GM18861 (cell line): ENCODE results near the gene VSIG1.
A peak's percentile ranks its signal among the peaks of the same experiment; 100 is the strongest.

Experiments used
- ATAC-seq: cut with Tn5 transposase; IDR thresholded peaks from one replicate; pipeline ENCODE4 v1.9.1; 2021; ENCODE audit not compliant: unreplicated experiment

Gene VSIG1

DNA sequence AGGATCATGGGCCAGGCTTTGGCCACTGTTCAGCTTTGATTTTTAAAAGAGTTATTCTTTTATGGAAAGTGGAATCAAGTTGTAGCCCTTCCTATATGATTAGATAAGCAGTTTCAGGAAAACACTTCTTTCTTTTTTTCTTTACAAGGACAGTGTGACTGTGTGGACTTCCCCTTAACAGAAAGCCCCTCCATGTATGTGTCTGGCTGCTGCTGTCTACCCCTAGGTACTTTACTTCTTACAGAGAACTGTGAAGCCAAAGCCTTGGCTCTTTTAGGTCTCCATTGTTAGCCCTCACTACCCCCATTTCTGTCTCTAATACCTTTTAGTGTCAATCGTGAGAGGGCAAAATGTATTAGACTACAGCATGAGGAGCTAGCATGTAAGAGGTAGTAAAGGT, 19.1 kb downstream of the VSIG1 start:
- no peak for ATAC-seq

DNA sequence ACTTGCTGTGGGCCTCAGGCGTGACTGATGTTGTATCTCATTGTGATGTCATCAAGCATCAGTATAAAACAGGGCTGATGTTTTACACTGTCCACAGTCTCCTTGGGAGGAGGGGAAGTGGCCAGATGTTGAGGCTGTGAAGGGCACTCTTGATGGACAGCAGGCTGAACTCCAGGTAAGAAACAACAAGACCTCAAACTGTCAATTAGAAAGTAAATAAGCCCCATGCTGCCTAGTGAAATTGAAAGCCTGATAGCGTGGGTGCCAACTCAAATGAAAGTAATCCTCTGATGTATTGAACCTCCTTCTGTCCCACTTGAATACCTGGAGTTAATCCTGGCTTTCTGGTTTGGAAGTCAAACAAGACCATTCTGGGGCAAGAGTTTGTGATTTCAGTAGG, 19.7 kb downstream of the VSIG1 start:
- no peak for ATAC-seq

DNA sequence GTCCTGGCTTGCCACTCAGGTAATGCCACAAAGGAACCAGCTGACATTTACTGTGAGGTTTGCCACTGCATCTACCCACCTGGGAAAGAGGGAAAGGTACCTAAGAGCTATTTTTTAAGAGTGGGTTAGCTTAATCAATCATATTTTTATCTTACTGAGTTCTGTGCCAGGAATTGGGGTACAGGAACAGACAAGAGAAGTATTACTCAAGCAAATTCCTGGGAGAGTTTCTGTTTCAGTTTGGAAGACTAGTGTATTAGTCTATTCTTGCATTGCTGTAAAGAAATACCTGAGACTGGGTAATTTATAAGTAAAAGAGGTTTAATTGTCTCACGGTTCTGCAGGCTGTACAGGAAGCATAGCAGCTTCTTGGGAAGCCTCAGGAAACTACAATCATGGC, 23.3 kb downstream of the VSIG1 start:
- ATAC-seq = no peak

DNA sequence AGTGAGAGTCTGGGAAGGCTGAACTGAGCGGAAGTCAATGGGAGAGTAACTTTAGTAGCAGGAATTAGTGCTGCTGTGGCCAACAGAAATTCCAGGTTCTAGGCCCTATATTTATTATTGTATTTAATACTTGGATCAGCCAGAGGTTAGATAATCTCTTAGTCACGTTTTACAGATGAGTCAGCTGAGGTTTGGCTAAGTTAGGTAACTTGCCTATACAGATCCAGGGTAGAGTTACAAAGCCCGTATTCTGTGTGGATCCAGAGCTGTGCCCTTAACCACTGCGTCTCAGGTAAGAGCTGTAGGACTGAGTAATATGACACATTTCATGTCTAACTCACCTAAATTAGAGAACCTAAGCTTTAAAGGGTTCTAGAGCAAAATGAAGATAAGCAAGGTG, 26.0 kb downstream of the VSIG1 start:
- no peak for ATAC-seq

DNA sequence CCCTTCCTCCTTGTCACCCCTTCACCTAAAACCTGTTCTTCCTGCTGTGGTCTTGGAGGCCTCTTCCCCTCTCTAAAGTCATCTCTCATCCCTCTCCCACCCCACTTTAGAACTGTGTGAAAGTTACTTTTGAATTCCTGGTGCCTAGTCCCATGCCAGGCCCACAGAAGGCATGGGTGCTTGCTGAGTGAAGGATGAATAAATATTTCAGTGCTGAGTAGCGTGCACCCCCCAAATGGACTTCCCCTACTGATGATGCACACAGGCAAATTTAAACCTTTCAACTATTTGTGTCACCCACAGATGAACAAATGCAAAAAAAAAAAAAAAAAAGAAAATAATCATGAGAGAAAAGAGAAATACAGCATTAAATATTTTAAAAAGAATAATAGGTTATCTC, 26.7 kb downstream of the VSIG1 start:
- ATAC-seq = no peak

DNA sequence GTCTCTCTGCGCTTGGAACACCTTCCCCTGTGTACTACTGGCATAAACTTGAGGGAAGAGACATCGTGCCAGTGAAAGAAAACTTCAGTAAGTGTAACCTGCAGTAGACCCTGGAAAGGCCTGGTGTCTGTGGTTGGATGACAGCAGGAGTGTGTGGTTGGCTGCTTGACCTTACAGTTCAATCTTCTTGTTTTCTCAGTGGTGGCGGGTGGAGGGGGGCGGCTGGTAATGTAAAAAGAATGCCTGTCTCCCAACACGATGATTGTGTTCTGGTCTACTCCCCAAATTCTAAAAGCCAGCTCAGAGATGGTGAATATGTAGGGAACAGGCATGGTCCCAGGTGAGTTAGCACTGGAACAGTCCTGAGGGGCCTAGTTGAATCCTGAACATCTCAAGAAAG, 27.9 kb downstream of the VSIG1 start:
- no peak for ATAC-seq

DNA sequence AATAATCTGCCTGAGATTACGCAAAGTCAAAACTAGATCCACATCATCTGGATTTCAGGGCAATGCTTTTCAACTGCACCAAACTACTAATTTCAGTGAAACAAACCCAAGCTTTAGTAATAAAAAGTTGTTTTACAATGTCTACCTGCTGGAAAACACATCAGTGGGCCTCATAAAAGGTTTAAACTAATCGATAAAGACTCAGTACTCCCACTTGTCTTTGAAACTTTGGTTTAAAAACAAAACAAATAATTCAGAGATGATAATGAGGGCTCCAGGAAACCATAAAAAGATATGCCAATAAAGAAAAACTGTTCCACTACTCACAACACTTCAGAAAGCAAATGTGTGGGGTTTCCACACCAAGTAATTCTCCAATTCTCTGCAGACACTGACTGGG, 36.2 kb downstream of the VSIG1 start:
- no peak for ATAC-seq

DNA sequence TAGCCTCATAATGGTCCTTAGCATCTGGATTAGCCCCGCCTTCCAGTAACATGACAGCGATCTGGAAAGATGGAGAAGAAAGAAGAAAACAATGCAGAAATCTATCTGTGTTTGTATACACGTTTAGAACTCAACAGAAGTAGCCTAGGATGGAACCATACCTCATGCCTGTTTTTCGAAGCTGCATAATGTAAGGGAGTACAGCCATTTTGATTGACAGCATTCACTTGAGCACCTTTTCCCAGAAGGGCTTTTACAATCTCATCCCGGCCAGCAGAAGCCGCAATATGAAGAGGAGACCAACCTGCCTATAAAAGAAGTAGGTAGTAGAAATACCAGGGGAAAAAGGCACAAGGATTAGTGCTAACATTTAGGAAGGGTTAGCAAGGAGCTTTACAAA, 42.9 kb downstream of the VSIG1 start:
- no peak for ATAC-seq

DNA sequence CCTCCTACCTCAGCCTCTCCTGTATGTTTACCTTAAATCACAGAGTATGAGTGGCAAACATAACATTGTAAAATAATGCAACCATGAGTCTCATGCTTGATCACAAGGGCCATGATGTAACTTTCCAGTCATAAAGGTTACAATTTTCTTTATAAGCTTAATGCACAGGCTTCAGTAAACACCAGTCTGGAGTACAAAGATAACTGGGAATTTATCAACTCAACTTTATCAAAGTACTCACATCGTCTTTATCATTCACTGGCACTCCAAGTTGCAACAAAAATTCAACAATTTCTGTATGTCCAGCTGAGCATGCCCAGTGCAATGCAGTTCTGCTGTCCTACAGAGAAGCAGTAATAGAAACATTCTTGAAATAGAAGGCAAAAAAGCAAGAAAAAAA, 43.6 kb downstream of the VSIG1 start:
- no peak for ATAC-seq

DNA sequence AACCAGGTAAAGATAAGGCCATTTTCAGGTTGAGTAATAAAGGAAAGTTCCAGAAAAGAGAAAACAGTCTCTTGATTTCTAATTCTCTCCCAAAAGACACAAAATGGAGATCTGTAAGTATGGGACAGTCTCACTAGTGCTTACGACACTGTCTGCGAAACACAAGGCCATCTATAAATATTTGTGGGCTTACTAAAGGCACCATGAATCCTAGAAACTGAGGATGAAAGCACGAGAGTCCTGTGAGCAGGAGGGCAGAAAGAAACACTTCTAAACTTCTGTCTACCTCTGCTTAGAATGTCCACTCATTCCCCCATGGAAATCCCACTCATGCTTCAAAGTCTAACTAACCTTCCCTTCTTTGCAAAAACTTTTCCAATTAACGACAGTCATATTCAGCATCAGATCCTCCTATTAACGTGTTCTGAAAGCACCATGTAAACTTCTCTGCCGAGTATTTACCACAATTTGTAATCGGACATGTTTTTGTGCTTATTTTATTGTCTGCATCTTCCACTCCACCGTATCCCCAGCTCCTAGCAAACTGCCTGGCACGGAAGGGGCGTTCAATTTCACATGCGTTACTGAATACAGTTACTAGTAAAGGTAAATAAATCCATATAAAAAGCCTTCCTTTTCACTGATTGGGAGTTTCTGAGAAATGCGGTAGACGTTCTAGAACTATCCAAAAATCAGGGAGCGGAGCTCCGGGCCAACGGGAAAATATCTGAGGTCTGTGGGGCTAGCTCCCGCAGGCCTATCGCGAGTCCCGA, 45.8 kb downstream of the VSIG1 start:
- no peak for ATAC-seq

DNA sequence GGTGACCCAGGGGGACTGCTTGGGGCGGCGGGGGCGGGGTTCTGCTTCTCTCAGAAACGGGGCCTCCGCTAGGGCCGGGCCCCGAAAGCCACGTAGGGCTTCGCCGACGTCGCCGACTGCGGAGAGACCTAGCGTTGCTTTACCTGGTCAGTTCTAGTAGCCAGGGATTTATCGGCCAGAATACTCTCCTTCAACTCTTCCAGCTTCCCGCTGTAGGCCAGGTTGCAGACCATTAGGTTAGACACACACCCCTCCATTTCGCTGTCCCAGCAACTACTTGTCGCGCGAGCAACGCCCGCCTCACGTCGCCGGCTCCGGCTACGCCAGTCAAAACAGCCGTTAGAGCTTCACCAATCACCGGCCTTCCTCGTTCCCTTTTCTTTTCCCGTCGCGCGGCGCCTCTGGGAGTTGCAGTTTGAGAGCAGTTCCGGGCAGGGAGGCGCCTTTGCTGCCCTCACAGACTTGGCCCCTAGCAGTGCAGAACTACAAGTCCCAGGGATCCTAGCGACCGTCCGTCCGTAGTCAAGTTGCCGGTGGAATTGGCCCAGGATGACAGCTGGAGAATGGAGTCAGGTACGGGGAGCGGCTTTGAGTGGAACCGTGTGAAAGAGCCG, 46.5 kb downstream of the VSIG1 start, which contains the start of the genes ATG4A and PSMD10:
Gene ATG4A (plus strand): TSS at position 515 of the 614 bp plus-strand sequence. CDS start 49 bp downstream, at position 564.
Gene PSMD10 (minus strand): TSS at position 279 of the 614 bp plus-strand sequence. CDS start 22 bp downstream, at position 257.
- ATAC-seq = peak; percentile 95

DNA sequence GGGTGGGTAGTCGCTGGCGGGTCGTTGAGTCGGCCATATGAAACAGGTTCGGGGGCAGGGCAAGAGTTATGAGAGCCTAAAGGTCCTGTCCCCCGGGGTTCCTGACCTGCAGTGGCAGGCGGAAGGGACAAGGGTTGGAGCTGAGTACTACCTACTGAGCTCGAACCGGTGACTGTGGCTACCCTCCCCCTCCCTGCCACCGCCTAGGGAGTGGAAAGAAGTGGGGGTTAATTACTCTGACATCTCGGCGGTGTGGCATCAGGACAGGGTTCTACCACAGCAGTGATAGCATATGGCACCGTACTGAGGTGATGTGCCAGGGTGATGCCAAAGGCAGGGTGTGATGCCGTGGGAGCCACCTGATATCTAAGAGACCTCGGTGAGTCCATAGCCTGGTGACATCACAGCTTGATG, 47.0 kb downstream of the VSIG1 start:
- ATAC-seq = peak; percentile 19

DNA sequence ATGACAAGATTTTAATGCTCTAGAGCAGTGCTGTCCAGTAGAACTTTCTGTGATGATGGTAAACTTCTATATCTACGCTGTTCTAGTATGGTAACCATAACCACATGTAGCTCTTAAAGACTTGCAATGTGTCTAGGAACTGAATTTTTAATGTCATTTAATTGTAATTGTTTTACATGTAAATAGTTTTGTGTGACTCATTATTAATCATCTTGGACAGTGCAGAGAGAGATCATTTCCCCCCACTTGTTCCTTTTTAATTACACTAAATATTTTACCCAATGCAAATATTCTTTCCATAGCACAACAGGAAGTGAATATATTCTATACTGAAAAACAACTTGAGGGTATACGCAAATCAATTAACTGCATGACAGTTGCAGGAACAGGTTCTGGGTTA, 52.5 kb downstream of the VSIG1 start:
- no peak for ATAC-seq

DNA sequence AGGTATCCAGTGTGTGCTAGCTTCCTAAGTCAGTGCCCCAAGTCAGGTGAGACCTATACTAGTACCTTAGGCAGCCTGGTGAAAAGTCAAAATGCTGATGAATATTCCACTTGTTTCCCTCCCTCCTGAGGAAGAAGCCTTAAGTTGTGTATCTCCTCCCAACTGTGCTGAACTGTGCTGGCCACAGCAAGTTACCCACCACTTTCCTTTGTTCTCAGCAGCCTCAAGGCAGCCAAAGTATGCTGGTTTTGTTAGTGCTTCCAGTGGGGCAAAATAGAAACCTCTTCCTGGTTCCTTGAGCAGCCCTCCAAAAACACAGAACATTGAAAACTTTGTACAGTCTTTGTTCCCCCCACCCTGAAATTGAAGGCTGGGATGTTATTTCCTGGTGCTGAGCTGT, 60.6 kb downstream of the VSIG1 start:
- no peak for ATAC-seq

DNA sequence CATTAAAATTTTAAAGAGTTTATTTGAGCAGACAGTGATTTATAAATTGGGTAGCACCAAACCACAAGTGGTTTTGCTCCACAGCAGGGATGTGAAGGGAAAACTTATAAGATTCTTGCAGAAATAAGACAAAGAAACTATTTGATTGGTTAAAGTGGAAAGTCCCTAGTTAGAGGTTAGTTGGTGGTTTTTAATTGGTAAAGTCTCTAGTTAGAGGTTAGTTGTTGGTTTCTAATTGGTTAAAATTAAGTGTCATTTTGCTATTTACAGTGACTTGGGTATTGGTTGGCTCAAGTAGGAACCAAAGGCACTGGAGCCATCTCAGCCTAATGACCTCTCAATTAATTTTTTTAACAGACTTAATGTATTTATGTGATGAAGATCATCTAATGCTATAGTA, 69.7 kb downstream of the VSIG1 start:
- no peak for ATAC-seq

DNA sequence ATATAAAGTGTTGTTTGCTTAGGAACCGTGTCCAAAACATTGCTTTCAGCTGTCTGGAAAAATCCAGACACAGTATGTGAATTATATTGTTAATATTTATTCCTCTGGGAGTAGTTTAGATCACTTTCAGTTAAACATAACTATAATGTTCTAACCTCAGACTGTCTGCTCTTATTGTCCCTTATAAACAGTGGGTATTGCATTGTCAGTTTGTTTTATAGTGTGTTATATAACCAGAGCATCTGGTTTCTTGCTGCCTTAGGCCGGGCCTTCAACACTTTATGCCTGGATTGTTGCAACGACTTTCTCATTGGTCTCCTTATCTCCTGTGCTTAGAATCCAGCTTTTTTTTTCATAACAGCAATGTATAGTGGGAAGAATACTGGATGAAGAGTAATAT, 73.1 kb downstream of the VSIG1 start:
- ATAC-seq = no peak

DNA sequence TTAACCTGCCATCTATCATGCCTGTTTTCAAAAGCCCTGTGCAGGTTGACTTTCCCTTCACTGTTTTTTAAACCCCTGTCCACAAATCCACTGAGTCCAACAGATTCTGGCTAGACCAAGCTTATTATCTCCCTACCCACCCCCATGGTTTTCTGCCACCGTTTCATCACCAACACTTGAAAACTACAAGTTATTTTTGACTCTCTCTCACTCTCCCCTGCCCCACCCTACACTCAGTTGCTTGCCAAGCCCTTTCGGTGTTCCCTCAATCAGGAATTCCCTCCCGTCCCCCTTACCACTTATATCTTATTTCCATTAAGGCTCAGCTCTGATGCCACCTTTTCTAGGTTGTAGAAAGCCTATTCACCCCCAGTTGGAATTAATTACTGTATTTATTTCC, 76.4 kb downstream of the VSIG1 start:
- ATAC-seq = no peak

DNA sequence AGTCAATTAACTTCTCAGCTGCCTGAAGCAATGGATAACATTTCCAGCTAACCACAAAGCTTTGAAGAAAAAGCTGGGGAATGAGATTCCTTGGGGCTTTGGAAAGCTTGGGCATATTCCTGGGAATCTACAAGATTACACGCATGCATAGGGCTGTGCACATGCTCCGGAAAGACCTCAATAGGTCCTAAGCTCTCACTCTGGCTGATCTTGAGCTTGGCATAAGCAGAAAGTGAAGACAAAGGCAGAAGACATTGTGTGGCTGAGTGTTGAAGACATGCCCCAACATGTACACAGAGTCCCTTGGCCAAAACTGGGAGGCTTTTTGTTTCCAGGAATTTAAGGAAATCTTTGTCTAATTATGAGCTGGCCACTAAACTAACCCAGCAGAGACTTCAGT, 77.9 kb downstream of the VSIG1 start:
- no peak for ATAC-seq

DNA sequence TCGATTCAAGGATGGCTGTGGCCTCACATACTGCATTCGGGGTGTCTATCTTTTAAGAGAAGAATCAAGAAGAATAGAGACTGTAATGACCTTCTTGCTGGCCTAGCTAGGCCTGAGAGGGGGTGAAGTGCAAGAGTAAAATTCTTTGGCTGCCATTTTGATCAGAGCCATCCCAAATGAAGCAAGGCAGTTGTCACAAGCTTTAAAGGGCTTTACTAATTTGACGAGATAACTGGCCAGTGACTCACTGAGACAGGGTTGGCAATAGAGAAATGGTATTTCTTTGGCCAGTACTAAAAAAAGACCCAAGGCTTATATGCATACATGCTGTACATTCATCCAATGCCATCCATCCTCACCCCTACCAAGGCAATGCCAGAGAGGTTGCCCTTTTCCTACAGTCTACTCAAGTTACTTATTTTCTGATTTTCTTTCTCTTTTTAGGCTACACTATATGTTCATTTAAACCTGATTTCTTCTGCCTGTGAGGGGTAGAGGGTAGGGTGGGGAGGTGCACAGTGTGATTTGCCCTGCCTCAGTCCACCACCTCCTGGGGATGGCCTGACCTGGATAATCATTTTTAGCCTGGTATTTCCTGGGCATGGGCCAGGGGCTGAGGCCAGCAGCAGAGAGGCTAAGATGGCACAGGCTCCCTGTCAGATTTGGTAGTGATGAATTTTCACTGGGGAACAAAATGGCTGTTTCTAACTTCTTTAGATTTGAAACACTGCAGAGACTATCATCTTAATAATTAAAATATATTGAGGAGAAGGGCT, 78.9 kb downstream of the VSIG1 start:
- no peak for ATAC-seq

DNA sequence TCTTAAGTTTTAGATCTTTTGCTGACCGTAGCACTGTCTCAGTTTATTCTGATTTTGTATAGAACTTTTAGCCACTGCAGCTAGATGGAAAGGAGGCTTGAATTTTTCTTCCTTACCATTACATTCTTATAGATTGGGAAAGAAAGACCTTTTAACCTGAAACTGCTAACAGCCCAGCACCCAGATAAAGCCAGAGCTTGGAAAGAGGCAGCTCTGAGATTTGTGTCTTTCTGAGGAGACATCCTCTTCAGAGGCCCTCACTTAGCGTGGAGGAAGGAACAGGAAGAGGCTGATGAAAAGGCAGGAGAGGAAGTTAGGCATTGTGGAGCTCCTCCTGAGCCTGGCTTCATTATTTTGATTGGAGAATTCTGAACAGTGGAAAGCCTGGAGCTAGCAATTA, 81.8 kb downstream of the VSIG1 start:
- ATAC-seq = no peak

DNA sequence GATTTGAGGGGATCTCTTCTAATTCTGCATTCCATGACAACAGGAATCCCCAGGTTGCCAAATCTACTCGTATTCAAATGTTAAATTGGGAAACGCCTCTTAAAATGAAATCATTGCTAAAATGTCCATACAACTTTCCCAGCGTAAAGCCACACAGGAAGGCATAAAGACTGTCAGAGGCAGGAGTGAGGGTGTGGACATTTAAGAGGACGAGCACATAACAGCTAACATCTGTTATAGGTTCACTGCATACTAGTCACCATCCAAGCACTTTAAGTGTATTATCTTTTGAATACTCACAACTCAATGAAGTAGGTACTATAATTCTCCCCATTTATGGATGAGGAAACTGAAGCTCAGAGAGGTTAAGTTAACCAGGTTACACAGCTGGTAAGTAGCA, 82.3 kb downstream of the VSIG1 start:
- ATAC-seq = no peak
